Fibroblast of lung (primary cell): Measurements from ENCODE around the gene ENKD1. TPM values are rescaled to one million over a fixed set of nuclear protein-coding genes. Genes with fewer than 3 reads are reported as not detected.

ENCODE experiments used
- DNase-seq, 2 donors: peaks; one replicate each; pipeline versions ENCODE4 v3.0.0 to v3.0.0-alpha.2; 2010; ENCODE audit warnings: low read depth in 2 of 2
- H2AFZ ChIP-seq: 2 replicates; pipeline ENCODE4 v1.5.1; 2012; ENCODE audit warnings: low read length, control low read depth, inconsistent platforms
- H3K27ac ChIP-seq: 2 replicates; pipeline ENCODE4 v1.5.1; 2011; ENCODE audit warnings: low read length, control low read depth; ENCODE audit not compliant: insufficient read depth
- H3K27me3 ChIP-seq: 2 replicates; pipeline ENCODE4 v1.5.1; 2011; ENCODE audit warnings: mild to moderate bottlenecking, low read length; ENCODE audit not compliant: control insufficient read depth, insufficient read depth
- H3K36me3 ChIP-seq: 2 replicates; pipeline ENCODE4 v1.5.1; 2011; ENCODE audit warnings: low read length; ENCODE audit not compliant: control insufficient read depth, insufficient read depth
- H3K4me1 ChIP-seq: 2 replicates; pipeline ENCODE4 v1.5.1; 2011; ENCODE audit warnings: low read length; ENCODE audit not compliant: control insufficient read depth, insufficient read depth; ENCODE audit errors: extremely low read depth
- H3K4me2 ChIP-seq: 2 replicates; pipeline ENCODE4 v1.5.1; 2011; ENCODE audit warnings: low read length, control low read depth; ENCODE audit not compliant: insufficient read depth; ENCODE audit errors: extremely low read depth
- H3K4me3 ChIP-seq, 4 experiments: fragments of 200-600 bp in 1 of 4; sonication (generic) in 1 of 4; replicated peaks in 1 of 4; 2 replicates each; pipeline ENCODE4 v1.5.1; 2011 to 2016; ENCODE audit warnings: low read length in 4 of 4, low read depth in 3 of 4, mild to moderate bottlenecking in 3 of 4, control low read depth in 2 of 4, inconsistent platforms in 1 of 4, mixed read lengths in 1 of 4; ENCODE audit not compliant: insufficient read depth in 1 of 4; ENCODE audit errors: control extremely low read depth in 1 of 4
- H3K79me2 ChIP-seq: 2 replicates; pipeline ENCODE4 v1.5.1; 2012; ENCODE audit warnings: mild to moderate bottlenecking, low read length, inconsistent platforms; ENCODE audit not compliant: control insufficient read depth, insufficient read depth
- H3K9ac ChIP-seq: 2 replicates; pipeline ENCODE4 v1.5.1; 2011; ENCODE audit warnings: mild to moderate bottlenecking, low read length, control low read depth; ENCODE audit not compliant: insufficient read depth
- H3K9me3 ChIP-seq: 2 replicates; pipeline ENCODE4 v1.5.1; 2012; ENCODE audit warnings: low read depth, low read length; ENCODE audit not compliant: control insufficient read depth, insufficient read depth
- H4K20me1 ChIP-seq: 2 replicates; pipeline ENCODE4 v1.5.1; 2011; ENCODE audit warnings: low read length; ENCODE audit not compliant: control insufficient read depth, insufficient read depth; ENCODE audit errors: extremely low read depth
- CTCF ChIP-seq, 2 donors: IDR thresholded peaks in 1 of 2; conservative IDR thresholded peaks in 1 of 2; 1 replicate in 1 of 2; 2 replicates in 1 of 2; pipeline ENCODE4 v1.5.1; 2011 to 2012; ENCODE audit warnings: low read length in 2 of 2, control low read depth in 1 of 2, inconsistent platforms in 1 of 2, low read depth in 1 of 2, mild to moderate bottlenecking in 1 of 2
- EZH2 ChIP-seq: IDR thresholded peaks from 2 replicates; pipeline ENCODE4 v1.5.1; 2012; ENCODE audit warnings: low read length, control low read depth, mild to moderate bottlenecking; ENCODE audit errors: missing control alignments
- polyA plus RNA-seq, 2 donors: library from polyadenylated mRNA; depleted of rRNA in 1 of 2; stranded (reverse) in 1 of 2; unstranded in 1 of 2; fragments of >200 nt; gene quantifications; 2 replicates each; pipeline ENCODE4 v1.2.1, GENCODE V29; 2011 to 2012; ENCODE audit warnings: missing spikeins in 1 of 2
- total RNA-seq: library from RNA; depleted of rRNA; stranded (reverse); fragments of >200 nt; gene quantifications from 2 replicates; pipeline ENCODE4 v1.2.1, GENCODE V29; 2014

ENKD1 gene
- total and polyA plus RNA-seq, 2 donors (not counting 1 experiment from before 2014, with no cell fraction given): 3.2 to 17.8 TPM

- DNase-seq: no peak
- Histone ChIP-seq H3K27me3 (peaks cover 31% of the 10 kb centered on the region), H3K9me3 (no peaks in the 10 kb centered on the region), H3K4me1 (no peaks in the 10 kb centered on the region), H3K9ac (no peak overlapping the region), H3K79me2 (no peaks in the 10 kb centered on the region), H3K4me3 (no peak overlapping the region), H3K27ac (no peak overlapping the region), H3K36me3 (no peaks in the 10 kb centered on the region), H3K4me2 (no peak overlapping the region), H4K20me1 (no peaks in the 10 kb centered on the region), H2AFZ (no peak overlapping the region)
- TF ChIP-seq EZH2 (no peak), CTCF (conservative IDR thresholded peaks at IDR 0.05 in 1 of 2, IDR thresholded peaks at IDR 0.05 in 1 of 2; ENCODE audit: low read depth in 1 of 2, low read length in 2 of 2) (no peak)
Observed at GRCh38 chr16:67644038-67644437, 22.5 kb downstream of the ENKD1 start.

GRCh38 chr16:67641779-67642708 lies 24.5 kb downstream of the ENKD1 start:
- H2AFZ ChIP-seq: no peak overlapping the region
- H3K79me2 ChIP-seq: no peaks in the 10 kb centered on the region
- no peak overlapping the region for H3K4me3 ChIP-seq
- no peaks in the 10 kb centered on the region for H3K36me3 ChIP-seq
- no peaks in the 10 kb centered on the region for H3K9me3 ChIP-seq
- no peak for TF ChIP-seq CTCF (conservative IDR thresholded peaks at IDR 0.05 in 1 of 2, IDR thresholded peaks at IDR 0.05 in 1 of 2; ENCODE audit: low read depth in 1 of 2, low read length in 2 of 2)
- no peak for TF ChIP-seq EZH2
- peak; percentile 34 to 40 for DNase-seq
- no peak overlapping the region for H3K4me2 ChIP-seq
- no peak overlapping the region for H3K9ac ChIP-seq
- H3K27ac ChIP-seq: no peak overlapping the region
- no peaks in the 10 kb centered on the region for H4K20me1 ChIP-seq
- H3K27me3 ChIP-seq: peaks cover 14% of the 10 kb centered on the region
- no peaks in the 10 kb centered on the region for H3K4me1 ChIP-seq

GRCh38 chr16:67637625-67638024 lies 28.9 kb downstream of the ENKD1 start:
- H3K4me1 ChIP-seq: no peaks in the 10 kb centered on the region
- DNase-seq: no peak
- no peaks in the 10 kb centered on the region for H3K36me3 ChIP-seq
- H3K27me3 ChIP-seq: no peaks in the 10 kb centered on the region
- no peak for TF ChIP-seq CTCF (conservative IDR thresholded peaks at IDR 0.05 in 1 of 2, IDR thresholded peaks at IDR 0.05 in 1 of 2; ENCODE audit: low read depth in 1 of 2, low read length in 2 of 2)
- no peak for TF ChIP-seq EZH2
- H3K9me3 ChIP-seq: no peaks in the 10 kb centered on the region
- H2AFZ ChIP-seq: no peak overlapping the region
- H3K4me2 ChIP-seq: no peak overlapping the region
- no peak overlapping the region for H3K9ac ChIP-seq
- no peak overlapping the region for H3K27ac ChIP-seq
- H3K4me3 ChIP-seq: no peak overlapping the region
- no peaks in the 10 kb centered on the region for H4K20me1 ChIP-seq
- no peaks in the 10 kb centered on the region for H3K79me2 ChIP-seq
